GM12878 (cell line): ENCODE measurements around the gene FAM184B. TPM values are rescaled to one million over a fixed set of nuclear protein-coding genes. Genes with fewer than 3 reads are reported as not detected.

Source experiments
- ATAC-seq: fragments of 200-7000 bp; cut with Tn5 transposase; 3 replicates; pipeline ENCODE4 v1.9.1; 2020; ENCODE audit warnings: mild to moderate bottlenecking, moderate library complexity
- BruUV-seq: library from RNA; stranded (reverse); fragments of 400-500 nt; replicated peaks from 2 replicates; lab custom pipeline; 2021; lab: Mats Ljungman, UMichigan
- CTCF ChIA-PET: fragments of 300-600 bp; sonication (Branson Sonifier 250); formaldehyde crosslinking; extraction: SDS; loops from one replicate; lab custom pipeline; 2021; ENCODE audit warnings: inconsistent platforms; lab: Yijun Ruan, JAX
- POLR2A ChIA-PET: fragments of 350-600 bp; formaldehyde crosslinking; extraction: SDS; loops from one replicate; lab custom pipeline; 2021; ENCODE audit warnings: inconsistent platforms; lab: Charles Lee
- RAD21 ChIA-PET: fragments of 300-600 bp; sonication (Branson Sonifier 250); formaldehyde crosslinking; loops from one replicate; lab custom pipeline; 2023; ENCODE audit warnings: antibody characterized with exemption; ENCODE audit not compliant: unreplicated experiment; lab: Charles Lee
- SMC1A ChIA-PET: fragments of 300-600 bp; sonication (Branson Sonifier 250); formaldehyde crosslinking; loops from one replicate; lab custom pipeline; 2023; ENCODE audit not compliant: unreplicated experiment, uncharacterized antibody; lab: Charles Lee
- DNase-seq: peaks from one replicate; pipeline ENCODE4 v3.0.0-alpha.2; 2011; ENCODE audit warnings: low read depth, low spot score
- FAIRE-seq: peaks from 3 replicates; lab custom pipeline; 2011; peaks lifted over from hg19 to GRCh38; lab: Jason Lieb, UNC
- H2AFZ ChIP-seq: 2 replicates; pipeline ENCODE4 v1.6.0; 2011; ENCODE audit warnings: low read depth, low read length, control low read depth; ENCODE audit not compliant: control insufficient read depth
- H3K27ac ChIP-seq: 2 replicates; pipeline ENCODE4 v1.5.1; 2011; ENCODE audit warnings: control low read depth; ENCODE audit not compliant: control insufficient read depth, insufficient read depth
- H3K27me3 ChIP-seq, 2 experiments: replicated peaks in 1 of 2; 2 replicates each; pipeline versions ENCODE4 v1.6.0 to v1.6.1; 2011; ENCODE audit warnings: low read length in 1 of 2; ENCODE audit not compliant: control insufficient read depth in 2 of 2, insufficient read depth in 2 of 2
- H3K36me3 ChIP-seq, 2 experiments: 2 replicates each; pipeline ENCODE4 v1.5.1; 2011; ENCODE audit warnings: low read length in 1 of 2; ENCODE audit not compliant: control insufficient read depth in 2 of 2, insufficient read depth in 2 of 2
- H3K4me1 ChIP-seq: 2 replicates; pipeline ENCODE4 v1.6.1; 2011; ENCODE audit warnings: mild to moderate bottlenecking, low read length, moderate library complexity, mixed read lengths; ENCODE audit not compliant: control insufficient read depth, insufficient read depth
- H3K4me2 ChIP-seq: 2 replicates; pipeline ENCODE4 v1.6.0; 2011; ENCODE audit warnings: control low read depth; ENCODE audit not compliant: control insufficient read depth, insufficient read depth
- H3K4me3 ChIP-seq: fragments of 200-600 bp; sonication (generic); 2 replicates; pipeline ENCODE4 v1.5.1; 2016
- H3K79me2 ChIP-seq: 2 replicates; pipeline ENCODE4 v1.6.0; 2011; ENCODE audit warnings: low read length; ENCODE audit not compliant: control insufficient read depth, insufficient read depth
- H3K9ac ChIP-seq: 2 replicates; pipeline ENCODE4 v1.8.0; 2011; ENCODE audit warnings: low read length, control low read depth, mixed read lengths; ENCODE audit not compliant: control insufficient read depth, insufficient read depth
- H3K9me3 ChIP-seq: replicated peaks from 3 replicates; pipeline ENCODE4 v1.5.1; 2011; ENCODE audit warnings: mild to moderate bottlenecking, low read length; ENCODE audit not compliant: control insufficient read depth, insufficient read depth
- H4K20me1 ChIP-seq: 2 replicates; pipeline ENCODE4 v1.6.0; 2011; ENCODE audit not compliant: control insufficient read depth, insufficient read depth
- E2F4 ChIP-seq: IDR thresholded peaks from 2 replicates; pipeline ENCODE4 v1.6.1; 2012; ENCODE audit warnings: low read depth, low read length, improper control_type of control experiment
- EP300 ChIP-seq, 2 experiments: fragments of 150-350 bp in 1 of 2; IDR thresholded peaks; 2 replicates each; pipeline ENCODE4 v1.6.1; 2011 to 2012; ENCODE audit warnings: low read depth in 2 of 2, low read length in 2 of 2, borderline replicate concordance in 1 of 2, improper control_type of control experiment in 1 of 2, inconsistent platforms in 1 of 2; ENCODE audit not compliant: control insufficient read depth in 1 of 2
- KDM1A ChIP-seq: fragments of 200-600 bp; sonication (generic); IDR thresholded peaks from 2 replicates; pipeline ENCODE4 v1.6.1; 2016; ENCODE audit warnings: borderline replicate concordance
- NBN ChIP-seq: fragments of 450-650 bp; IDR thresholded peaks from 2 replicates; pipeline ENCODE4 v1.6.1; 2016
- POLR2AphosphoS2 ChIP-seq: IDR thresholded peaks from 2 replicates; pipeline ENCODE4 v1.6.1; 2011; ENCODE audit warnings: low read depth, mild to moderate bottlenecking, low read length, improper control_type of control experiment, moderate library complexity
- SIN3A ChIP-seq: IDR thresholded peaks from 2 replicates; pipeline ENCODE4 v1.6.1; 2012; ENCODE audit warnings: low read depth, low read length, improper control_type of control experiment
- ZBTB40 ChIP-seq: fragments of 450-650 bp; IDR thresholded peaks from 2 replicates; pipeline ENCODE4 v1.6.1; 2016; ENCODE audit warnings: mild to moderate bottlenecking, moderate library complexity, borderline replicate concordance
- ZNF207 ChIP-seq: fragments of 450-650 bp; IDR thresholded peaks from 2 replicates; pipeline ENCODE4 v1.6.1; 2014; ENCODE audit warnings: antibody characterized with exemption, mild to moderate bottlenecking, borderline replicate concordance
- ZNF622 ChIP-seq: fragments of 450-650 bp; IDR thresholded peaks from 2 replicates; pipeline ENCODE4 v1.6.1; 2017; ENCODE audit warnings: mild to moderate bottlenecking, inconsistent platforms
- WGBS: methylation state at CpG from one replicate; pipeline ENCODE4 v1.1.6; 2016; ENCODE audit warnings: low lambda C conversion rate; ENCODE audit not compliant: insufficient replicate concordance, insufficient coverage; ENCODE audit errors: missing lambda C conversion rate; 5-methylcytosine and 5-hydroxymethylcytosine counted together
- in situ Hi-C: fragments of 300-500 bp; cut with MboI; formaldehyde crosslinking; loops from 9 replicates; pipeline ENCODE4 v1.14.3; 2018; ENCODE audit warnings: mixed read lengths
- intact Hi-C: fragments of 100-400 bp; cut with micrococcal nuclease; formaldehyde crosslinking; loops from one replicate; pipeline ENCODE4 v1.14.2; 2022; ENCODE audit not compliant: unreplicated experiment
- polyA plus RNA-seq, 11 experiments: library from polyadenylated mRNA; depleted of rRNA in 4 of 11; unstranded in 6 of 11; stranded (reverse) in 5 of 11; fragments of >200 nt; fragmentation: Nextera tagmentation in 4 of 11; fragmentation: Illumina TruSeq in 1 of 11; extraction: Ambion mirVana in 4 of 11; extraction: Trizol in 1 of 11; gene quantifications; 1 replicate in 1 of 11; 2 replicates in 10 of 11; pipeline versions ENCODE4 v1.2.1 to v1.2.3, GENCODE V29; 2011 to 2016; ENCODE audit warnings: inconsistent platforms in 2 of 11, missing spikeins in 2 of 11, low read depth in 1 of 11
- total RNA-seq, 4 experiments: library from RNA; depleted of rRNA in 3 of 4; stranded (reverse); fragments of >200 nt in 3 of 4; fragmentation: Illumina TruSeq in 1 of 4; extraction: Trizol in 1 of 4; gene quantifications; 2 replicates each; pipeline versions ENCODE4 v1.2.1 to v1.2.3, GENCODE V29; 2013 to 2021

FAM184B gene
- total and polyA plus RNA-seq, 10 of the 15 experiments (the other 5 are each of a cell fraction or from before 2014, with no cell fraction given) = under 0.01 TPM; not detected in 9

GRCh38 chr4:17736484-17736883, 44.9 kb downstream of the FAM184B start:
- Histone ChIP-seq H3K9ac (no peak overlapping the region), H3K79me2 (no peaks in the 10 kb centered on the region), H2AFZ (no peak overlapping the region), H4K20me1 (no peaks in the 10 kb centered on the region), H3K27ac (no peak overlapping the region)
- no peak for FAIRE-seq
- in situ Hi-C loops (no loop called here), intact Hi-C loops (no loop called here)
- ChIA-PET CTCF (interaction anchor here (0.6 kb wide), 1 partner anchor 1446 kb away, joined by 3 read pairs; no protein-coding TSS in a partner anchor), POLR2A (no interaction called here), RAD21 (no interaction called here), SMC1A (no interaction called here)
- TF ChIP-seq E2F4 (no peak), SIN3A (no peak), ZNF207 (no peak), POLR2AphosphoS2 (no peak), ZBTB40 (no peak), NBN (no peak), KDM1A (no peak), EP300 (IDR thresholded peaks at IDR 0.05; ENCODE audit: borderline replicate concordance in 1 of 2, control insufficient read depth in 1 of 2, low read depth in 2 of 2, low read length in 2 of 2) (no peak), ZNF622 (no peak)
- TF ChIP-seq, all 136 proteins: peak for 0
- Histone ChIP-seq H3K4me3 (no peak overlapping the region), H3K4me1 (no peaks in the 10 kb centered on the region), H3K27me3 (no peaks in the 10 kb centered on the region; a peak in 1 of 4 replicates), H3K4me2 (no peak overlapping the region), H3K9me3 (no peaks in the 10 kb centered on the region), H3K36me3 (no peaks in the 10 kb centered on the region)
- ATAC-seq (no peak), DNase-seq (no peak)
- whole genome bisulfite sequencing = 0% methylated on average over 2 of the region's 2 CpGs
- BruUV-seq = no TSS peak
